IMR-90 (cell line): ENCODE measurements around the gene LRRK2.

Source experiments
- BHLHE40 ChIP-seq: fragments of 150-350 bp; IDR thresholded peaks from 2 replicates; pipeline ENCODE4 v1.6.1; 2016; ENCODE audit warnings: mild to moderate bottlenecking, low read depth, low read length
- ELK1 ChIP-seq: fragments of 150-350 bp; IDR thresholded peaks from 2 replicates; pipeline ENCODE4 v1.6.1; 2016; ENCODE audit warnings: low read depth, mild to moderate bottlenecking, low read length, moderate library complexity, borderline replicate concordance
- FOS ChIP-seq: fragments of 150-350 bp; IDR thresholded peaks from 2 replicates; pipeline ENCODE4 v1.6.1; 2016; ENCODE audit warnings: low read depth, low read length
- MAFK ChIP-seq: IDR thresholded peaks from 2 replicates; pipeline ENCODE4 v1.6.1; 2012; ENCODE audit warnings: low read depth, low read length, improper control_type of control experiment
- MXI1 ChIP-seq: IDR thresholded peaks from 2 replicates; pipeline ENCODE4 v1.6.1; 2012; ENCODE audit warnings: low read depth, mild to moderate bottlenecking, low read length, moderate library complexity, borderline replicate concordance
- POLR2A ChIP-seq: IDR thresholded peaks from 2 replicates; pipeline ENCODE4 v1.6.1; 2012; ENCODE audit warnings: mild to moderate bottlenecking, low read depth, low read length
- RAD21 ChIP-seq: IDR thresholded peaks from 2 replicates; pipeline ENCODE4 v1.6.1; 2012; ENCODE audit warnings: low read length, improper control_type of control experiment
- RCOR1 ChIP-seq: IDR thresholded peaks from 2 replicates; pipeline ENCODE4 v1.6.1; 2012; ENCODE audit warnings: mild to moderate bottlenecking, low read length, improper control_type of control experiment; ENCODE audit not compliant: insufficient replicate concordance
- SMC3 ChIP-seq: fragments of 150-350 bp; IDR thresholded peaks from 2 replicates; pipeline ENCODE4 v1.6.1; 2016; ENCODE audit warnings: low read depth, mild to moderate bottlenecking, antibody characterized with exemption, low read length, moderate library complexity
- TF ChIP-seq, protein P1 (sequence below): conservative IDR thresholded peaks from 2 replicates; pipeline ENCODE4 v1.5.1; 2012; ENCODE audit warnings: mild to moderate bottlenecking, low read depth, low read length, improper control_type of control experiment
- TF ChIP-seq, protein P2 (sequence below): fragments of 150-350 bp; IDR thresholded peaks from 2 replicates; pipeline ENCODE4 v1.6.1; 2017; ENCODE audit warnings: mild to moderate bottlenecking, antibody characterized with exemption, low read length, low read depth

DNA sequence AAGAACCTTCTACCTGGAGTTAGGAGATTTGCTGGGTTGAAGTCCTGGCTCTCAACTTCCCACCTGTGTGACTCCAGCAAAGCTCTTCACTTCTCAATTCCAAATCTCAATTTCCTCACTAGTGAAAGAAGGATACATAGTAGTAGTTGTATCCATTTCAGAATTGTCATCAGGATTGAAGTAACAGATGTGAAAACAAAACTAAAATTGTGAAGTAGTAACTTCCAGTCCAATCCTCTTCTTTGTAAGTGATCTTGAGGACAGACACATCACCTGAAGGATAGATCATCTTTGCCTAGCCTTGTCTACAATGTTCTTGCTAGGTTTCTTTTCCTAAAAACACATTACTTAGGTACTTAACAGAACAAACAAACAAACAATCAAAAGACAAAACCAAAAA, 1.2 kb upstream of the LRRK2 start:
- TF ChIP-seq, protein P1, sequence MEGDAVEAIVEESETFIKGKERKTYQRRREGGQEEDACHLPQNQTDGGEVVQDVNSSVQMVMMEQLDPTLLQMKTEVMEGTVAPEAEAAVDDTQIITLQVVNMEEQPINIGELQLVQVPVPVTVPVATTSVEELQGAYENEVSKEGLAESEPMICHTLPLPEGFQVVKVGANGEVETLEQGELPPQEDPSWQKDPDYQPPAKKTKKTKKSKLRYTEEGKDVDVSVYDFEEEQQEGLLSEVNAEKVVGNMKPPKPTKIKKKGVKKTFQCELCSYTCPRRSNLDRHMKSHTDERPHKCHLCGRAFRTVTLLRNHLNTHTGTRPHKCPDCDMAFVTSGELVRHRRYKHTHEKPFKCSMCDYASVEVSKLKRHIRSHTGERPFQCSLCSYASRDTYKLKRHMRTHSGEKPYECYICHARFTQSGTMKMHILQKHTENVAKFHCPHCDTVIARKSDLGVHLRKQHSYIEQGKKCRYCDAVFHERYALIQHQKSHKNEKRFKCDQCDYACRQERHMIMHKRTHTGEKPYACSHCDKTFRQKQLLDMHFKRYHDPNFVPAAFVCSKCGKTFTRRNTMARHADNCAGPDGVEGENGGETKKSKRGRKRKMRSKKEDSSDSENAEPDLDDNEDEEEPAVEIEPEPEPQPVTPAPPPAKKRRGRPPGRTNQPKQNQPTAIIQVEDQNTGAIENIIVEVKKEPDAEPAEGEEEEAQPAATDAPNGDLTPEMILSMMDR = no peak
- TF ChIP-seq POLR2A (no peak), RCOR1 (no peak), ELK1 (no peak), MAFK (no peak), RAD21 (no peak), FOS (no peak), SMC3 (no peak), BHLHE40 (no peak), MXI1 (no peak)
- TF ChIP-seq, protein P2, sequence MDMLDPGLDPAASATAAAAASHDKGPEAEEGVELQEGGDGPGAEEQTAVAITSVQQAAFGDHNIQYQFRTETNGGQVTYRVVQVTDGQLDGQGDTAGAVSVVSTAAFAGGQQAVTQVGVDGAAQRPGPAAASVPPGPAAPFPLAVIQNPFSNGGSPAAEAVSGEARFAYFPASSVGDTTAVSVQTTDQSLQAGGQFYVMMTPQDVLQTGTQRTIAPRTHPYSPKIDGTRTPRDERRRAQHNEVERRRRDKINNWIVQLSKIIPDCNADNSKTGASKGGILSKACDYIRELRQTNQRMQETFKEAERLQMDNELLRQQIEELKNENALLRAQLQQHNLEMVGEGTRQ = no peak
